OCI-M2 (cell line): Measurements from ENCODE around the gene SNTG2.
"Not testable (repeated sequence)": the region's sequence is repeated elsewhere in the genome, so short reads cannot be mapped to it uniquely, and the experiment has no call there.

Experiments
- DNase-seq: peaks from one replicate; lab custom pipeline; 2025; ENCODE audit not compliant: unreplicated experiment; lab: John Stamatoyannopoulos, UW

Gene SNTG2

DNA sequence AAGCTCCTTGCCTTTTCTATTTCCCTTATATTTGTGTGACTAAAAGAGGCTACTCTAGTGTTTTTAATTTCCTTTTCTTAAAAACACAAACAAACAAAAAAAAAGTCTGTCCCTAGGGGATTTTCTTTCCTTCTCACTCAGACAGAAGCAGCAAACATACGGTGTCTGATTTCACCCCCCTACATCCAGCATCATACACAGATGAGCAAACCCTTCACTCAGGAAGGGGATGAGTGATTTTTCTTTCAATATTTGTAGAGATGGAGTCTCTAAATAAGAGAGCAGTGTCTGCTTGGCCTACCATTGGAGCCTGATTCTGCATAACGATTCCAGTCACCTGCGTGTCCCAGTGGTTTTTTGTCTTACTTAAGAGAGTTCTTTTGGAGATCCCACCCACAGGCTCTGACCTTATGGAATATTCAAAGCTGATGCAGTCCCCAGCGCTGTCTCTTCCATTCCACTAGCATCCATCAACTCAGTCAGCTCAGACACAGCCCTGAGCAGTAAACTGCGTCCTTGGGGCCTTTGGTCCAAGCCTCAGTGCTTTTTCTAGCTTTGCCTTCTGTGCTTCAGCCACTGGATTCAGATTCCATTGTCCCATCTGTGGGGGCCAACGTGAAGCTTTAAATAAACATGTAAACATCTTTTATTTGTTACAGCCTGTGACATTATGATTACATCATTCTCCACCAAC, 410.1 kb downstream of the SNTG2 start:
- DNase-seq: no peak

DNA sequence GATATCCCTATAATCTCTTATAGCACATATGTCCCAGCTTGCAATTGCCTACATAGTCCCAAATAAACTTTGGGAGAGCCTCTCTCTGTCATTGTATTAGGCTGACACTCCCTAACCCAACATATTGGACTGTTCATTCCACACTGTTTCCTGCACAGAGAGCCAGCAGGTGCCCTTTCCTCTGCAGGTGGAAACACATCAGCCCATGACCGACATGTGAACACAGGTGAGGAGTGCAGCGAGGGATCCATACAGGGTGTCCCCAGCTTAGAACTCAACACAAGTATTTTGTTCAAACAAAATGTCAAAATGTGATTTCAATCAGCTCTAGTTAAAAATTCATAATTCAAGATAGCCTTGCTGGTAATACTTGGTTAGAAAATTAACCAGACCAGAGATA, 412.7 kb downstream of the SNTG2 start:
- DNase-seq: no peak

DNA sequence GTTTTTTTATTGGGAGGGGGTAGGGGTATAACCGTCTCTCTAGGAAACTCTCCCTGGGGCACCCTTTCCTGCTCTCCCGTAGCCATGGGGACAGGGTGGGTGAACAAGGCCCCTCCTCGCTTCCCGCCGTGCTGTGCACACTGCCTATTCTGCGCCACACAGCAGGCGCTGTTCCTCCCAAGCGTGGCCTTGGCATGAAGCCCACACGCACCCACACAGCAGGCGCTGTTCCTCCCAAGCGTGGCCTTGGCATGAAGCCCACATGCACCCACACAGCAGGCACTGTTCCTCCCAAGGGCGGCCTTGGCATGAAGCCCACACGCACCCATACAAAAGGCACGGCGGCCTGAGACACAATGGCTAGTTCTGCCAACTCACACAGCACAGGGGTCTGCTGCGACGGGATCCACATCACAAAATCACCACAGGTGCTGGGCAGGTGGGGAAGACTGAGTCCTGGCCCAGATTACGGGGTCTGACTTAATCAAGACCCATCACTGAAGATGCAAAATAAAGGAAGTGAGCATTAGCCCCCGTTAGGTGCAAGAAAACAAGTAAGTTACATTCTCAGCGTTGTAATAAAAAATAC, 416.0 kb downstream of the SNTG2 start:
- no peak for DNase-seq

DNA sequence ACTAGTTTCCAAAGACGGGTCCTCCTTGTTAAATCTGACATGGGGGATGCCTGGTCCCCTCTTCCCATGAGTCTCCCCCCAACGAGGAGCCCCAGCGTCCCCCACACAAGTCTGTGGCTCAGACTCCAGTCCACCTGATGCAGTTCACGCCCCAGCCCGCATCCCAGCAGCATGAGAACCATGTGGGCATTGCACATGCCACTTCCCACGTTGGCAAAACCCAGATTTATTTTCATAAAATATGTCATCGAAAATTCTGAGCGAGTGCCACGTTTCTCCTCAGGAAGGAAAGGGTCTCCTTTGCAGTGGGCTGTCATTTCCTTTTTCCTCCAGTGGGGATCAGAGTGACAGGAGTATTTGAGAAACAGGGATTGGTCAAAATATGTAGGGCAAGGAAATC, 417.0 kb downstream of the SNTG2 start:
- no peak for DNase-seq

DNA sequence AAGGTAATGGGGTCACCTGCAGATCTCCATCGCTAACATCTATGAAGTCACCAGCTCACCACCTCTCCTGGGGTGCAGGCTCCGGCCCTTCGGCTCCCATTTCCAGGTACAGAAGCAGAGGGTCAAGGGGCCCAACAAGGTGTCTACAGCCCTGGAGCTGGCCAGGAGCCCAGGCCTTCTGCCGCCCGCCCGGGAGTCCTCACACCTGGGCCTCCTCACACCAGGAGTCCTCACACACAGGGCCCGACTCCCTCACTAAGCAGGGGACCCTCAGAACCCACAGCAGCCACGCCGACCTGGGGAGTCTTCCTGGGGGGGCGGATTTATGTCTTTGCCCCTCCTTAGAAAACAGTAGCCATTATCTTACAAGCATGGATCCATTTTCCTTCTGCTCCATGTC, 419.3 kb downstream of the SNTG2 start:
- DNase-seq: no peak

DNA sequence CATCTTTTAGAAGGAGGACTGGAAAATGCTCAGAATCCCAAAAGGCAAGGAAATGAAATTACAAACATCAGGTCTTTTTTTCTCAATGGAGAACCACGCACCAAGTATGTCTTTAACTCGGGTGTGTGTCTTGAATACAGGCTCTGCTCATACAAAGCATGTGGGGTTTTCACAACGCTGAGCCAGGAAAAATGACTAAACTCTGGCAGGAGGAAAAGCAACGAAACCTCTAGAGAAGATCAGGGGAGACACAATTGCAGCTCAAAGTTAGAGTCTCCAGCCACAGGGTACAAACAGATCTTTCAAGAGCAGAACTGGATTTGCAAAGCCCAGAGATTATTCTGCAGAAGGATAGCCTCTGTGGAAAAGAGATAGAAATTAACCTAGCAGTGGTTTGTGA, 419.8 kb downstream of the SNTG2 start:
- no peak for DNase-seq

DNA sequence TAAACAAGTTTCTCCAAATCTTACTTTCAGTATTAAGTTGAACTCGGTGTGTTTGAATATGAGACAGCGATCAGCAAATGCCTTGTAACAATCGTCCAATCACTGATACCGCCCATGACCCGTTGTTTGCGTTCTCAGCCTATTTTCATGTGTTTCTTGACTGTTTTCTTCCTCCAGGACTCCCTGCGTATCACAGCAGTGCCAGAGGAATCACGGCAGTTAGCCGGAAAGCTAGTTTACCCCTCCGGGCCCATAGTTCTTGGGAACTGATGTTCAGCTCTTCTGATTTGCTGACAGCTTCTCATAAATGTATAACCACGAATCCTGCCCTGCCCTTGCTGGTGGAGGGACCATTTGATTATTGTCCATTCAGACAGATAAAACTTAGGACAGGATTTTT, 420.4 kb downstream of the SNTG2 start:
- no peak for DNase-seq

DNA sequence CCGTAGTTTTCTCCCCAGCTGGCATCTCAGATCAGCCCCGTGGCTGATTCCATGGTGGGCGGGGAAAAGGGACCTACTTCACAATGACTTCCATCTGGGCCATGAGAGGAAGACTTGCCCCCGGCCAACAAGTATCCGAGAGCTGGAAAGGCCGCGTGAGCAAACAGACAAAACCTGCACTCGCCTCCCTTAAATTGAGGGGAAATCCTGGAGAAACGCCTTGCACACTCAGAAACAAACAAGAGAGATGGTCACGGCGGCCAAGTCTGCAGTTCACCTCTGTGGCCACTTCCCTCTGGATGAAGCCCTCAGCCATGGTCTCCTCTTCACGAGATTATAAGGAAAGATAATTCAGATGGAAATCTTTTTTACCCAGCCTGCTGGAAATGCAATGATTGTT, 423.2 kb downstream of the SNTG2 start:
- DNase-seq: no peak

DNA sequence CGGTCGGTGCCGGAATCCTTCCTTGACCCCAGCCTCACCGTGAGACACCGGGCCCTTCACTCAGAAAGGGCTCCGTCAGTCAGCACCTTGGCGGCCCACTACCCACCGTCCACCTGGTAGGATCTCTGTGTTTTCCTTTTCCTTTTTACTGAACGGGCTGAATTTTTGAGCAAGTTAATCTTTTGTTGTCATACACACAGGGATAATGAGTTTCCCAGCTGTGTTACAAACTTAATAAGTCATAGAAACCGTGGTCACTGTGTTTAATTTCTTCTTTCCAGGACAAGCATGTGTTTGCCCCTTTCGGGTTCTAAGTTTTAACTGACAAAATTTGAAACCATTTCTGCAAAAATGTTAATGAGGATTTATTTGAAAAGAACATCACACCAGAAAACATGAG, 423.6 kb downstream of the SNTG2 start:
- no peak for DNase-seq

DNA sequence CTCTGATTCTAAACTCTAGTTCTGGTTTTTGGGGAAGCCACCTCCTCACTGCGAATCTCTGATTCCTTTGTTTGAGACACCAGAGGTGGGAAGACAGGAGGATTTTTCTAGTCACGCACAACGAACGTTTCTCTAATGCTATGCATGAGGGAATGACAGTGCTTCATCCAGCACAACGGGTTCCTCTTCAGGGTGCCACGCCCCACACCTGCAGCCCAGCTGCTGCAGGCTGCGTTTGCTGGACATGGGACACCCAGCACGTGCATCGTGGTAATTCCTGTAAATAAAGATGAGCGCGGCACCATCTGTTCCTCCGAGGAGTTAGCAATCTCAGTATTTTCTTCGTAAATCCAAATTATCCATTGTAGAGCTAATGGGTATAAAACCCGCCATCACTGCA, 425.1 kb downstream of the SNTG2 start:
- DNase-seq: no peak

DNA sequence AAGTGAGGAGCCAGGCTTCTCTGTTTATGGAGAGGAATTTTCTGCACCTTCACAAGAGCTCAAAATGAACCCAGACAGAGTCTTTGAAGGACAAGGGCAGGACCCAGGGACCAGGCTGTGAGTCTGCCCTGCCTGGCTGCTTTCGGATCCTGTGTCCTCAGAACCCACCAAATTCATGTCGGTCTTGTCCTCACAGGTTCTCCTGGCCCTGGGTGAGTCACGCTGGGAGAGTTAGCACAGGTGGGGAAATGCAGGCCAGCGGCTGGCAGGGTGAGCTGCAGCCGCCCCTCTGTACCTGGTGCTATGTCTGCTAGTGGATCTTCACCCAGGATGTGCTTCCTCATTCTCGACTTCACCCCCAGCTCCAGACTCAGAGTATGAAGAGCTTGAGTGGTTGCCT, 426.8 kb downstream of the SNTG2 start:
- no peak for DNase-seq

DNA sequence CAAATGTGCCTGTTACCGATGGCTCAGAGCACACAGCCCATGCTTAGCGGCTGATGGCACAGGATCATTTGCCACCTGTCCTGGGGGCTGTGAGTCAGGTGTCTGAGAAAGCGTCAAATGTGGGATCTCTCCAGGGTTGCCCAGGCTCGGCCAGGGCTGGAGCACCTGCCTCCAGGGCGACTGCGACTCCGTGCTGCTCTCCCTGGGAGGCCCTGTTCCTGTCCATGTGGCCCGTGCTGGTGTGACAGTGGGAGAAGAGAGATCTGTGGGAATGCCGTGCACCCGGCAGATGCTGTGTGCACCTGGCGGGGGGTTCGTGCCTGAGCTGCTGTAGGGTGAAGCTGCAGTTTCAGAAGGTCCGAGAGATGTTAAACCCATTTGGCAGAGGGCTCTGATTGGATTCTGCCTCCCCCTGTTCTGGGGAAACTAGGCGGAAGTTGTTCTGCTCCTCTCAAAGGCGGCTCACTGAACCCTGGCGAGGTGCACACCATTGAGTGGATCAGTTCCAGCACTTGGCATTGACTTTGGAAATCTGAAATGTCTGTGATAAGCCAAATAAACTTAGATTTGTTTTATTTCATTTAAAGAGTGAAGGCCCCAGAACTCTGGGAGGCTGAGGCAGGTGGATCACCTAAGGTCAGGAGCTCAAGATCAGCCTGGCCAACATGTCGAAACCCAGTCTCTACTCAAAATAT, 428.0 kb downstream of the SNTG2 start:
- no peak for DNase-seq

DNA sequence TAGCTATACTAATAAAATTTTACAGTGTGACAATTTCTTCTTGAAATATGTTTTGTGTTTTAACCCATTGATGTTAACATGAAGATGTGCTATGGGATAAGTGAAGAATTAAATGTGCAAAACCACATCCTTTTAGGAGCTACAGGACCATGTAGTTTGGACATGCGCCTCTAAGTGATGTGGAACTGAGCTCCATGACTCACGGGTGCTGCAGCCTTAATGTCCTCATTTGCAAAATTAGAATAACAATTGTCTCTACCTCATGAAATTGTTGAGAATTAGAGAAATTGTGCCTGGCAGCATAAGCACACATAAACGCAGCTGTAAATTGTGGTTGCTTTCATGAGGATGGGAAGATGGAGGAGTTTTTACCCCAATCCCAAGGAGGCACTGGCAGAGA, 431.0 kb downstream of the SNTG2 start:
- no peak for DNase-seq

DNA sequence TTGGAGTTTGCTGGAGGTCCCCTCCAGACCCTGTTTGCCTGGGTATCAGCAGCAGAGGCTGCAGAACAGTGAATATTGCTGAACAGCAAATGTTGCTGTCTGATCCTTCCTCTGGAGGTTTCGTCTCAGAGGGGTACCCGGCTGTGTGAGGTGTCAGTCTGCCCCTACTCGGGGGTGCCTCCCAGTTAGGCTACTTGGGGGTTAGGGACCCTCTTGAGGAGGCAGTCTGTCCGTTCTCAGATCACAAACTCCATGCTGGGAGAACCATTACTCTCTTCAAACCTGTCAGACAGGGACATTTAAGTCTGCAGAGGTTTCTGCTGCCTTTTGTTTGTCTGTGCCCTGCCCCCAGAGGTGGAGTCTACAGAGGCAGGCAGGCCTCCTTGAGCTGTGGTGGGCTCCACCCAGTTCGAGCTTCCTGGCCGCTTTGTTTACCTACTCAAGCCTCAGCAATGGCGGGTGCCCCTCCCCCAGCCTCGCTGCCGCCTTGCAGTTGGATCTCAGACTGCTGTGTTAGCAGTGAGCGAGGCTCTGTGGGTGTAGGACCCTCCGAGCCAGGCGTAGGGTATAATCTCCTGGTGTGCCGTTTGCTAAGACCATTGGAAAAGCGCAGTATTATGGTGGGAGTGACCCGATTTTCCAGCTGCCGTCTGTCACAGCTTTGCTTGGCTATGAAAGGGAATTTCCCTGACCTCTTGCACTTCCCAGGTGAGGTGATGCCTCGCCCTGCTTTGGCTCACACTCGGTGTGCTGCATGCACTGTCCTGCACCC, 437.5 kb downstream of the SNTG2 start:
- not testable (repeated sequence) for DNase-seq

DNA sequence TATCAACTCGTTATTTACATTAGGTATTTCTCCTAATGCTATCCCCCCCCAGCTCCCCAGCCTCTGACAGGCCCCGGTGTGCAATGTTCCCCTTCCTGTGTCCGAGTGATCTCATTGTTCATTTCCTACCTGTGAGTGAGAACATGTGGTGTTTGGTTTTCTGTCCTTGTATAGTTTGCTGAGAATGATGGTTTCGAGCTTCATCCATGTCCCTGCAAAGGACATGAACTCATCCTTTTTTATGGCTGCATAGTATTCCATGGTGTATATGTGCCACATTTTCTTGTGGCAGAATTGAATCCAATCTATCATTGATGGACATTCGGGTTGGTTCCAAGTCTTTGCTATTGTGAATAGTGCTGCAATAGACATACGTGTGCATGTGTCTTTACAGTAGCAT, 439.5 kb downstream of the SNTG2 start:
- not testable (repeated sequence) for DNase-seq

DNA sequence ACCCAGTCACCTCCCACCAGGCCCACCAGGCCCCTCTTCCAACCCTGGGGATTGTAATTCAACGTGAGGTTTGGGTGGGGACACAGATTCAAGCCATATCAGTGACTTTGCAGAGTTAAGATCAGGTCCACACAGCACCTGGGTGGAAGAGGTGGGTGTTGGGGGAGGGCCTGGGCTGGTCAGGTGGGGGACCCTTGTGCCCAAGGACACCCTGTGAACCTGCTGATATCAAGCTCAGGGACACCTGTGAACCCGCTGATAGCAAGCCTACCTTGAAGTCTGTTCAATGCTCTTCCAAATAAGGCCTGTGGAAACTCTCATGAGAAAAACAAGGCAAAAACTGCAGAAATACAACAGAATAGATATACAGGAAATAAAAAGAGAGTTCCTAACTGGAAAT, 442.7 kb downstream of the SNTG2 start:
- DNase-seq: no peak

DNA sequence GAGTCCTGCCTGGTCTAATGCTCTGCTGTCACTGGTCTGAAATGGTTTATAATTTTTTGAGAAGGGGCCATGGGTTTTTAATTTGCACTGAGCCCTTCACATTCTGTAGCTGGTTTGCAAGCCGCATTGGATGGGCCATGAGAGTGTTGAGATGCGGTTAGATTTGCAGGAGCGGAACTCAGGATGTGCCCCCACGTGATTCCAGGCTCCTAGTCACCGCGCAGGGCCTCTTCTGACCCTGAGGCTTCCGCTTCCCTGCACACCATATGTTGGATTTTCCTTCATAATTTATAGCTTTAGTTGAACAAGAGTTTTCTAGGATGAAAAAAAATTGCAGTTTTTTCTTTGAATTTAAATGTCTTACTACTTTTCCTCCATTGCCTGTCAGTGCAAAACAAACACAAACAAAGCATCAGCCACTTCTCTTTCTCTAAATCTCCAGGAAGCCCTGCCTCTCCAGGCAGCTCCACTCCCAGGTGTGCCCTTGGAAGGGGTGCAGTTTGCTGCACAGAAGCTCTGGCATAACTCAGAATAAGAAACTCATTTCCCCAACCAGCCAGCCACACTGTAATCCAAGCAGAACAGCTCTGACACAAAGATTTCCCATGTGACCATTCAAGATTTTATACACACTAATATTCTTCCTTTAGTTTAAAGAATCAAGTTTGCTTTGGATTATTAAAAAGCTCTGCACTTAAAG, 444.2 kb downstream of the SNTG2 start:
- no peak for DNase-seq

DNA sequence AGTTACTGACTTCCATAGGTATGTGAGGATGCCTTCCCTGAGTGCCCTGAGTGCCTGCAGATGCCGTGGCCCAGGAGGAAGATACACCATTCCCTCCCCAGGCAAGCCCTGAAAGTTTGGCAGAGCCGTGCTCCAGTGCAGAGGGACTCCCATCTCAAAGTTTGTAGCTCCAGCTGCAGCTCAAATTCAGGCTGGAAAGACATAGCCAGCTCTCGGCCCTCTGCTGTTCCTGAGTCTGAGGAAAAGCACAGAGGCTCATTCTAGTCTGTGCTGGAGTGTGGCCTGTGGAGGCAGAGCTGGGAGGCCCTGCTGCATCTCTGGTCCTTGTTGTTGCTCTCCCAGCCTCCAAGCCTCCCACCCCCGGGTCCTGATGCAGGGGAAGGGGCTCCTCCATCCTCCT, 446.7 kb downstream of the SNTG2 start:
- no peak for DNase-seq

DNA sequence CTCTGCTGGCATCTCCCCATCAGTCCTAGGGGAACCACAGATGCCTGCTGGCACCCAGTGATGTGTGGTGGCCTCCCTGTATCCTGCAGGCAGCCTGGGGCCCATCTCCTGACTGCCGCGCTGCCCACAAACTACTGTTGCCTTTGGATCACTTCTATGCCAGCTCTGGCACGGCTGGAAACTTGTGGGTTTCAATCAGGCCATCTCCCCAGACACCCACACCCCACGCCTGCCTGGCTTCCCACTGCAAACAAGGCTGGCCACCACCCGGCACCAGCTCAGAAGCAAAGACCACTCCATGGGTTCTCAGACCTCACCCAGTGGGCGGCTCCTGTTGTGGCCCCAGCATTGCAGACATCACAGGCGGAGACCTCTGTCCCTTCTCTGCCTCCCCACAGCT, 447.5 kb downstream of the SNTG2 start:
- no peak for DNase-seq

DNA sequence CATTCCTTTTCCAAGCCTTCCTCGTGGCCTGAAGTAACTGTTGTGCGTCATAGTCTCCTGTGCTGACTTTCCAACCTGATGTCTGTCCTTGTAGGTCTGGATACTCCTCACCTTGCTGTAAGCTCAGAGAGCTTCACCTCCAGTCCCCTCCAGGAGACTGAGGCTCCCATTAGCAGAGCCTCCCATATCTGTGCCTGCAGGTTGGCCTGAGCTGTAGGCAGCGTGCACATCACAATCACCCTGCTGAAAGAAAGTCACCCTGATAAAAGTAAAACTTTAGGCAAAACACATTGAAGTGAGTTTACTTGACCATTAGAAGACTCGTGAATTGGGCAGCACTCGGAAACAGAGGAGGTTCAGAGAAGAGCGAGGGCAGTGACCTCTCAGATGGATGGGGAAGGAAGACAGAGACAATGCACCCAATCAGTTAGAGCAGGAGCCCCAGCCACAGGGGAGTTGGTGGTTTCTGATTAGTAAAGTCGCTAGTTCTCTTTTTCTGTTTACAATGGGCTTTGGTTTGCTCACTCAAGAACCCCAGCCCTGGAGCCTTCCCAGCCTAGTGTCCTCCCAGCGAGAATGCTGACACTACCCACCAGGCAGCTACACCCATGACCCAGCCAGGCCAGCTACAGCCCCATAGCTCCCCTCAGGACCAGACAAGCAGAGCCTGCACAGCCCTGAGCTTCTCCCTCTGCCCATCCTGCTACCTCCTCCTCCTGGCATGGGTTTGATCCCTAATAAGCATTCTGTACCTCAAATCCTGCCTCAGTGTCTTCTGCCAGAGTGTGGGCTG, 450.5 kb downstream of the SNTG2 start:
- no peak for DNase-seq
